Retinal pigment epithelial cell (primary cell): Measurements from ENCODE around the gene FAM120AOS.
A peak's percentile ranks its signal among the peaks of the same experiment; 100 is the strongest.

Source experiments
- DNase-seq: peaks from one replicate; pipeline ENCODE4 v3.0.0-alpha.2; 2010; ENCODE audit warnings: low read depth
- H3K4me3 ChIP-seq: 2 replicates; pipeline ENCODE4 v1.5.1; 2011; ENCODE audit warnings: mild to moderate bottlenecking, low read length, control low read depth, moderate library complexity
- CTCF ChIP-seq: conservative IDR thresholded peaks from 2 replicates; pipeline ENCODE4 v1.5.1; 2011; ENCODE audit warnings: low read depth, low read length, control low read depth, inconsistent platforms

The FAM120AOS gene

GRCh38 chr9:93491593-93492232 is 38.3 kb upstream of the FAM120AOS start:
- DNase-seq: no peak
- no peak for TF ChIP-seq CTCF

GRCh38 chr9:93488244-93488643 is 34.9 kb upstream of the FAM120AOS start:
- DNase-seq: no peak
- no peak overlapping the region for H3K4me3 ChIP-seq
- no peak for TF ChIP-seq CTCF

More at GRCh38 chr9:93491593-93492232, 38.3 kb upstream of the FAM120AOS start:
- H3K4me3 ChIP-seq: no peak overlapping the region

GRCh38 chr9:93486268-93486667 is 32.9 kb upstream of the FAM120AOS start:
- no peak for DNase-seq
- TF ChIP-seq CTCF: no peak
- no peak overlapping the region for H3K4me3 ChIP-seq

GRCh38 chr9:93483497-93483896 is 30.1 kb upstream of the FAM120AOS start:
- no peak overlapping the region for H3K4me3 ChIP-seq
- TF ChIP-seq CTCF: no peak
- DNase-seq: no peak

- TF ChIP-seq CTCF: peak; percentile 29
- H3K4me3 ChIP-seq: no peak overlapping the region
- DNase-seq: no peak
These were observed 27.4 kb upstream of the FAM120AOS start for GRCh38 chr9:93480728-93481324.

GRCh38 chr9:93480262-93480661 is 26.9 kb upstream of the FAM120AOS start:
- H3K4me3 ChIP-seq: no peak overlapping the region
- no peak for TF ChIP-seq CTCF
- DNase-seq: no peak

GRCh38 chr9:93479726-93480125 is 26.3 kb upstream of the FAM120AOS start:
- TF ChIP-seq CTCF: no peak
- no peak for DNase-seq
- no peak overlapping the region for H3K4me3 ChIP-seq
